SW480 (cell line): ENCODE data around the gene SFXN5.

Experiments
- DNase-seq: peaks from one replicate; pipeline ENCODE4 v3.0.0-alpha.2; 2016; ENCODE audit warnings: low spot score

SFXN5 gene

GRCh38 chr2:72994282-72994990 is 77.1 kb downstream of the SFXN5 start:
- no peak for DNase-seq

GRCh38 chr2:72993933-72994280 is 77.6 kb downstream of the SFXN5 start:
- no peak for DNase-seq

- DNase-seq, result peak; percentile 11
Measured at GRCh38 chr2:72993147-72993932, 78.2 kb downstream of the SFXN5 start.

GRCh38 chr2:72992734-72993102 is 78.8 kb downstream of the SFXN5 start:
- no peak for DNase-seq

GRCh38 chr2:72991980-72992733 is 79.4 kb downstream of the SFXN5 start:
- DNase-seq, result no peak

GRCh38 chr2:72991439-72991725 is 80.1 kb downstream of the SFXN5 start:
- DNase-seq, result no peak

GRCh38 chr2:72990695-72991438 is 80.6 kb downstream of the SFXN5 start:
- DNase-seq, result no peak

GRCh38 chr2:72989770-72990556 is 81.5 kb downstream of the SFXN5 start:
- no peak for DNase-seq

- no peak for DNase-seq
Measured at GRCh38 chr2:72988726-72989273, 82.7 kb downstream of the SFXN5 start.

GRCh38 chr2:72988041-72988440 is 83.5 kb downstream of the SFXN5 start:
- DNase-seq, result no peak

GRCh38 chr2:72985891-72986683 is 85.4 kb downstream of the SFXN5 start:
- DNase-seq, result no peak

- DNase-seq, result no peak
Measured at GRCh38 chr2:72985136-72985535, 86.4 kb downstream of the SFXN5 start.

- DNase-seq, result no peak
Measured at GRCh38 chr2:72984172-72984671, 87.3 kb downstream of the SFXN5 start.

GRCh38 chr2:72983500-72984161 is 87.9 kb downstream of the SFXN5 start:
- DNase-seq, result no peak

- DNase-seq, result no peak
Measured at GRCh38 chr2:72982781-72983499, 88.6 kb downstream of the SFXN5 start.

- DNase-seq, result no peak
Measured at GRCh38 chr2:72982219-72982618, 89.3 kb downstream of the SFXN5 start.

- DNase-seq, result peak; percentile 38
Measured at GRCh38 chr2:72981536-72981935, 90.0 kb downstream of the SFXN5 start.

GRCh38 chr2:72980535-72981217 is 90.8 kb downstream of the SFXN5 start:
- peak; percentile 36 for DNase-seq
